OCI-LY1 (cell line): Measurements from ENCODE around the gene ZNF521.

Source experiments
- EZH2 ChIP-seq: fragments of 200-600 bp; sonication (generic), shearing (Covaris generic); IDR thresholded peaks from 2 replicates; pipeline ENCODE4 v1.8.0; 2017; ENCODE audit warnings: borderline replicate concordance, mixed run types, mild to moderate bottlenecking, antibody characterized with exemption, low read length, moderate library complexity, mixed read lengths
- TF ChIP-seq, protein P1 (sequence below): fragments of 200-600 bp; sonication (generic), shearing (Covaris generic); IDR thresholded peaks from 2 replicates; pipeline ENCODE4 v1.5.1; 2017; ENCODE audit warnings: mild to moderate bottlenecking, antibody characterized with exemption, low read length, moderate library complexity, mixed read lengths

DNA sequence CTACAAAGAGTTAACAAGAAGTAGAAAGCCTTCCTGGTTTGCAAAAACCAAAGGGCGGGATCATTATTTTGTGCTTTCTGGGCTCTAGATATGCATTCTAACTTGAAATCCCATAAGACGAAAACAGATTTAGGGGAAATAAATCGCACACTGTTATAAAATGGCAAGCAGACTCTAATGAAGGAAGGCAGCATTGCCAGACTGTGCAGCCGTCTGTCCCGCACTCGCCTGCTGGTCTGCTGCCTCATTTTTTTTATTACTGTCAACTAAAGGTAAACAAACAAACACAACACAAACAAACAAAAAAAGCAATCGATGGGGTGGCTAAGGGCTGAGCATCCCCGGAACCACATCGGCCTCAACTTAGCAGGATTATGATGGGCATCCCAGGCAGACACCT is 24.4 kb downstream of the ZNF521 start:
- TF ChIP-seq, protein P1, sequence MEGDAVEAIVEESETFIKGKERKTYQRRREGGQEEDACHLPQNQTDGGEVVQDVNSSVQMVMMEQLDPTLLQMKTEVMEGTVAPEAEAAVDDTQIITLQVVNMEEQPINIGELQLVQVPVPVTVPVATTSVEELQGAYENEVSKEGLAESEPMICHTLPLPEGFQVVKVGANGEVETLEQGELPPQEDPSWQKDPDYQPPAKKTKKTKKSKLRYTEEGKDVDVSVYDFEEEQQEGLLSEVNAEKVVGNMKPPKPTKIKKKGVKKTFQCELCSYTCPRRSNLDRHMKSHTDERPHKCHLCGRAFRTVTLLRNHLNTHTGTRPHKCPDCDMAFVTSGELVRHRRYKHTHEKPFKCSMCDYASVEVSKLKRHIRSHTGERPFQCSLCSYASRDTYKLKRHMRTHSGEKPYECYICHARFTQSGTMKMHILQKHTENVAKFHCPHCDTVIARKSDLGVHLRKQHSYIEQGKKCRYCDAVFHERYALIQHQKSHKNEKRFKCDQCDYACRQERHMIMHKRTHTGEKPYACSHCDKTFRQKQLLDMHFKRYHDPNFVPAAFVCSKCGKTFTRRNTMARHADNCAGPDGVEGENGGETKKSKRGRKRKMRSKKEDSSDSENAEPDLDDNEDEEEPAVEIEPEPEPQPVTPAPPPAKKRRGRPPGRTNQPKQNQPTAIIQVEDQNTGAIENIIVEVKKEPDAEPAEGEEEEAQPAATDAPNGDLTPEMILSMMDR: no peak
- no peak for TF ChIP-seq EZH2
